Activated CD4-positive, alpha-beta T cell treated with anti-CD3 and anti-CD28 coated beads, Interleukin-2, amount 50 U/mL, for 48 hours (primary cell): Measurements from ENCODE around the gene PJA1.

Source experiments
- DNase-seq, 2 experiments: peaks; one replicate each; pipeline ENCODE4 v3.0.0-alpha.2; 2020

Gene PJA1

DNA sequence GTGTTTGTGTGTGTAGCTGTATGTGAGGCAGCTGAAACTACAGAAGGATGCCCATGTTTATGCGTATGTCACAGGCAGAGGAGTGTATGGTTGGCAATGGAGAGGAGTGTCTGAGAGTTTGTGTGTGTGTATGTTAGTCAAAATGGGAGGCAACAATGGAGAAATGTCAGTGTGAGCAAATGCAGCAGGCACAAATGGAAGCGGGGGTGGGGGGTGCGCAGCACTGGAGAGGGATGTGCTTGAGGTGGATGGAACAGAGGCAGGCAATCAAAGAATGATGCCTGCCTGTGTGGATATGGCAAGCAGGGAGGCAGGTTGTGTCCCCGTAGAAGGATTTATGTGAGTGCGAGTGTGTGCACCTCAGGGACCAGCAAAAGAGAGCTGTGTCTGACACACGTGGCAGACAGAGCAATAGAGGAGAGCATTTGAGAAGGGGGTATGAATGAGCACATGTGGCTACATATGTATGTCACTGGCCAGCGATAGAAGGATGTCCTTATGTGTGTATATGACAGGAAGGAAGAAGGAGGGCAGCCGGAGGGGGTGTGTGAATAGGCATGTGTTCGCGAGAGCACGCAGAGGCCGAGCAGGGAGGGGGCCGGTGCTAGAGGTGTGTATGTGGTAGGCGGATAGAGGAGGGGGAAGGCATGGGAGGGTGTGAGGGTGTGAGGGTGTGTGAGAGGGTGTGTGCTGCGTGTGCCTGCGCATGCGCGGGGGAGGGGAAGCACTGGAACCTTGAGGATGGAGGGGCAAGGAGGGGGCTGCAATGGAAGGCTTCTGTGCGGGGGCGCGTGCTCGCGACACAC lies 1.1 kb downstream of the PJA1 start:
- DNase-seq = peak; percentile 39 to 46

DNA sequence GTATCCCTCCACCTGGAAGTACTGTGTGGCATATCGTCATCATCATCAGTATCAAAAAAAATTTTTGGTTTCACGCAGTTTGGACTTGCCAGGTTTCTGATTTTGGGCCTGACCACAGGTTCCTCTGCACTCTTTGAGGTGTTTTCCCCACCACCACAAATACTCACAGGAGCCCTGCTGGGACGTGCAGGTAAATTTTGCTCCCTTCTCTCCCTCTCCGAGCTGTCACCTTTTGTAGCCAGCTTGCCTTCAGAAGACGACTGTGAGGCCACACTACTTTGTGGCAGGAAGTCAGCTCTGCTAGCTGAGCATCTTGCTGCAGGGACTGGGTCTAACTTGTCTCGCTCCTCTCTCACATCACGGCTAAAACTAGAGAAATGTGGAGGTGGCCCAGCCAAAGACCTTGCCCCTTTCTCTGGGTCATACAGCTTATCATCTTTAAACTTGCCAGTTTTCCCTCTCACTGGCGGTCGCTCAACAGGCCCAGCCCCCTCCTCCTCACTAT lies 2.8 kb downstream of the PJA1 start:
- DNase-seq = no peak

DNA sequence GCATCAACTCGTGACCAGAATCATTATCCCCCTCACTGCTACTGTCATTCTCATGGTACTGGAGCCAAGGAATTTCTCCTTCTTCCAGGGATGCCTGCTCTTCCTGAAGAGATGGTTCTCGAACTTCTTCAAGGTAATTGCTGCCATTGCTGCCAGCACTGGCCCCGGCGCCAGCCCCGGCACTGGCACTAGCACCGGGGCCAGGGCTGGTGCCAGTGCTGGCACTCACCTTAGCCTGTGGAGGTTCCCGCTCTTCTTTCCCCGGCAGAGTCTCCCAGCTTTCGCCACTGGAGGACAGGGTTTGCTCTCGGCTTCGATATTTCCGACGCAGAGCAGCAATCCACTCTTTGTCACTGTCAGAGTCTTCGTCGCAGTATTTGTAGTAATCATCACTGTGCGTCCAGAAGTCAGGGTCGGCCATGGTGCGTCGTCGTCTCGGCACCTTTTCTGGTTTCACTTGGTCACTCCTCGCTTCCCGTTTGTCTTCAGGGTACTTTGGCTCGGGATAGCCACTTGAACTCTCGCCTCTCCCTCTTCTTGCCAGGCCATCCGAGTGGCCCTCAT lies 3.4 kb downstream of the PJA1 start:
- DNase-seq = no peak

DNA sequence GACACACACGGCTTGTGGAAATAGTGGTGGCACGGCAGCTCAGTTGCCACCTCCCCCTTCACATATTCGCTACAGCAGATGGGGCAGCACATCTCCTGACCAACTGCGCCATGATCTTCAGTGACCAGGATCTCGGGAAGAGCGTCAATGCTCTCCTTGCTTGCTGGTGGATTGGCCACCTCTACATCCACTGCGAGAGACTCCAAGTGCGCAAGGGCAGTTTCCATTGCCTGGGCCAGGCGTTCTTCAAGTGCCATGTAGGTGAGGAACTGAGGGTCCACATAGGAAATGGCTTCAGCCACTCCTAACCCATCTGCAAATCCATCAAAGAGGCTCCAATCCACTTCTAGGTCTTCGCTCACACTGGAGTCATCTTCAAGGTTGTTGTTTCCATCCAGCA lies 3.9 kb downstream of the PJA1 start:
- no peak for DNase-seq

DNA sequence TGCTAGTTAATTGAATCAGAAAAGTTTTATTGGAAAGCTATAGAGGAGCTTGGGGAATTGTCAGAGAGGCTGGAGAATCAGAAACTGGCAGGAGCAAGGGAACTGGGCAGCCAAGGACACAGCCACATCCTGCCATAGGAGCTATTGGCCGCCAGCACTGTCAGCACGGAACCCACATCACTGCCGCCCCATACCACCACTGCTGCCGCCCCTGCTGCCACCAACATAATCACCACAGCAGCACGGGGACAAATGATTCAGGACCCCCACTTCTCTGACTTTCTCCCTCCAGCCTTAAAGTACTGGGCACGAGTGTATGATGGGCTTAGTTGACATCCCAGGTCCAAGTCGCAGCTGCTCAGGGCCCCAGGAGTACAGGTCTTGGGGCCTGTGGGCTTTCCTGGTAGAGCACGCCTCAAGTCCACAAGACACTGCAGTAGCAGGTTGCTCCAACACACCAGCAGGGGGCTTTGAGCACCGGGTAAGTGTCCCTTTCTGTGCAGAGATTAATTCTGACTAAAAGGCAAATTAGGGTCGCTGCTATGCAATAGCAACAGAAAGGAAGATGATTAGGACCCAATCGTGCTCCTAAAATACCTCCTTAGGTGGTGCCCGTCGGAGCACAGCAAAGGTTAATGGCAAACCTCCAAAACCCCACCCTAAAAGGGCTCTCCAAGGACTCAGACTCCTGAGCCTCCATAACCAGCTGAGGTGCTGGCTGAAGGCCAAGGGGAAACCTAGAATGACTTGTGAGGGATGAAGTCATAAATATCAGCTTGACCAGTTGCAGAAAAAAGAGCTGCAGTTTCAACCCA lies 6.9 kb downstream of the PJA1 start:
- DNase-seq = peak in 1 of 2 experiments; percentile 8

DNA sequence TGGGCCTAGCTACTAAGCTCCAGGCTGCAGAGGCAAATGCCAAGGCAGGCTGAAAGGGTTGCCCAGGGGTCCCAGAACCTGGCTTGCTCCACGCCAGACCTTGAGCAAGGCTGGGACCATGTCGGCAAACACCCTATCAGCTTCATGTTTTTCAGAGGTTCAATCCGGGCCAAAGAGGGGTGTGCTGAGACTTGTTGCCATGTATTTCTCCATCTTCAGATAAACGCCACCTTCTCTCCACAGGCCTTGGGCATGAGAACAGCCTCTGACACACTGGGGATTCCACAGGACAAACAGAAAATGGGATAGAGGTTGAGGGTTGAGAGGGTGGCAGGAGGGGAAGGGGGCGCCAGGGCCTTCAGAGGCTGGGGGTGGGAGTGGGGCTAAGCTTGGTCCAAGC lies 8.6 kb downstream of the PJA1 start:
- no peak for DNase-seq

DNA sequence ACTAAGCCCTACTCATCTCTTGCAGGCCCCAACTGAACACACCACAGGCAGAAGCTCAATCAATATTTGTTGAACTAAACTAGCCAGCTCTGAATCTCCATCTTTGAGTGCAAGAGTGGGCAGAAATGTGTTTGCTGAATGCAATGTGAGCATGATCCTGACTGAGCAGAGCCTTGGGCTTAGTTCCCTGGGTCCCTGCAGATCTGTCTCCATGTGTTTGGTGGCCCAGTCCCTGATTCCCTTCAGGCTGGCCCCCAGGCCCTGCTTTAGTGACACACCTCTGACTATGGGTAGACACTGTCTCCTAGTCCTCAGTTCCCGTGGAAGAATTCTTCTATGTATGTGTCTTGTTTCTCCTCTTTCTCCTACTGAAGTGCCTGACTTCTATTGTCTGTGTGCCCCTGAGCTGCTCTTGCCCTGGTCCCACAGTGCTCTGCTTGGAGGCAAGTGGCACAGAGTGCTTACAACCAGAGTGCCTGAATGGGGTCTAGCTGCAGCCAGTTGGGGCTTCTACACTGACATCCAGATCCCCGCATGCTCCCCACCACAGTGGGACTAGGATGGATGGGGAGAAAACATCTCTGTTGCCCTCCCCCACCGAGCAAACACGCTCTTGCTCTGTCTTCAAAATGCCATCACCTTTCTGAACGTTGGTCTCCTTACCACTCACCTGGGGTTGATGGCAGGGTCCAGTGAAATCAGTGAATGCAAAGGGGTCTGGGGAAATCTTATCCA lies 9.3 kb downstream of the PJA1 start:
- no peak for DNase-seq

DNA sequence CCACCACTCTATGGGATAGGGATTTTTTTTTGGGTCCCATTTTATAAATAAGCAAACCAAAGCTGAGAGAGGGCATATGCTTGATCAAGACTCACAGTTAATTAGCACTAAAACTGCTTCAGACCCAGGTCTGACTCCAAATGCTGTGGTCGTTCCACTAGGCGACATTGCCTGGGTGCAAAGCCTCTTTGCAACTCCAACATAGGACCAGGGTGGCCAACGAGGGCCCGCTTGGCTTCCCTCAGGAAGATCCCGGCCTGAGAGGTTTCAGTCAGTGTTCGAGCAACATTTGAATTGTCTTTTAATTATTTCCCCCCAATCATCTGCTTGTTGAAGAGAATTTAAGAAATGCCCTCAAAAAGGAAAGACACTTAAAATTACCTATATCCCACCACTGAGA lies 11.2 kb downstream of the PJA1 start:
- no peak for DNase-seq

DNA sequence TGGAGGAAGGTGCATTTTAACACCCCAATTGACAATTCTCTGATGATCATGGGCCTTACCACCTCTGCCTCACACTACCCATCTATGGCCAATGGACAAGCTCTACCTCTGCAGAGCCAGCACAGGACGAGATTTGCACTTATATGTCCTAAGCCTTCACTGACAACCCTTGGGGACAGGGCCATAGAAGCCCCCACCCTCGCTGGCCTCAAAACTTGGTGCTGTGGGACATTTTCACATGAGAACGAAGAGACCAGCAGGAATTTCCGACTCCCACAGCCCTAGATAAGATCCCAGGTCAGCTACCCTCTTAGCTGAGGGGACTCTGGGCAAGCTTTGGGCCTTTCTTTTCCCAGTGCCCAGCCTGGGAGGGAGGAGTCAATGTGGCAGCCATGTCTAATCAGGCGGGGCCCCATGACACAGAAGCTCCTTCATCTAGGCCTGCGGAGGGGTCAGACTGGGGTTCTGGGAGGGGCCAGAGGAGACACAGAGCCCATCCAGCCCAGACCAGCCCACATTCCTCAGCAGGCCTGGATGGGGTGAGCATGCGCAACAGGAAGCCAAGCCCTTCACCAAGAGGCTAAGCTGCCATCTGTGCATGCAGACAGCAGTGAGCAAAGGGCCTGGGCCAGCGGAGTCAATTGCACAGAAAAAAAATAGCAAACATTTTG lies 12.1 kb downstream of the PJA1 start:
- DNase-seq = no peak

DNA sequence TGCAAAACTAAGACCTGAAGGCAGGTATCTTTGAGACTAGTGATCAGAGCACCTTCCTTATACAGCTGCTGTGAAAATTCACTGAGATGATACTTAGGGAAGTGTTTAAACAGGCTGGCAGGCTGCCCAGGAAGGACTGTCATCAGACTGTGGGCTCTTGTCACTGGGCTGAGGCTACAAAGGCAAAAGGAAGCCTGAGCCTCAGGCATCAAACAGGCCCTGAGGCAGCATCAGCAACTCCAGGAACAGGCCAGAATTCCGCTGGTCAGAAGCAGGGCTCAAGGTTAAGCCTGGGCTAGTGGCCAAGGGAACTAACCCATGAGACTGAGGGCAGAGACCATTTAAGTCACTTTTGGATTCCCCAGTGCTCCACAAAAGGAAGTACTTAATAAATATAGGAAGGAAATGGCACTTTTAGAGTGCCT lies 12.8 kb downstream of the PJA1 start:
- DNase-seq = no peak

DNA sequence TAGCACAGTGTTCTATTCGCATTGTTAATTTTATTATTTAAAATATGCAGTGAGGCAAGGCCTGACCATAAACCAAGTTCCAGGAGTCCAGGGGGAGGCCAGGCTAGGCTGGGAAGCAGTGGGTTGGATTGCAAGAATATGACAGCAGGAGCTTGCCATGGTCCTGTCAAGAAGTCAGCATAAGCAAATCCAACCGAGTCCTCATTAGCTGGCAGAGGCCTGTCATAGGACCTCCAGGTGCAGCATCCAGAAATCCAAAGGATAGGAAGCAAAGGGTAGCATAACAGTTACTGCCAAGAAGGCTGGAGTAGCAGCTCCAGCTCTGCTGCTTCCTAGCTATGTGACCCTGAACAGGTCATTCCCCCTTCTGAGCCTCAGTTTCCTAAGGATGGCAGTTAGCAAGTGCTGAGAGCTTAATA lies 13.4 kb downstream of the PJA1 start:
- no peak for DNase-seq

DNA sequence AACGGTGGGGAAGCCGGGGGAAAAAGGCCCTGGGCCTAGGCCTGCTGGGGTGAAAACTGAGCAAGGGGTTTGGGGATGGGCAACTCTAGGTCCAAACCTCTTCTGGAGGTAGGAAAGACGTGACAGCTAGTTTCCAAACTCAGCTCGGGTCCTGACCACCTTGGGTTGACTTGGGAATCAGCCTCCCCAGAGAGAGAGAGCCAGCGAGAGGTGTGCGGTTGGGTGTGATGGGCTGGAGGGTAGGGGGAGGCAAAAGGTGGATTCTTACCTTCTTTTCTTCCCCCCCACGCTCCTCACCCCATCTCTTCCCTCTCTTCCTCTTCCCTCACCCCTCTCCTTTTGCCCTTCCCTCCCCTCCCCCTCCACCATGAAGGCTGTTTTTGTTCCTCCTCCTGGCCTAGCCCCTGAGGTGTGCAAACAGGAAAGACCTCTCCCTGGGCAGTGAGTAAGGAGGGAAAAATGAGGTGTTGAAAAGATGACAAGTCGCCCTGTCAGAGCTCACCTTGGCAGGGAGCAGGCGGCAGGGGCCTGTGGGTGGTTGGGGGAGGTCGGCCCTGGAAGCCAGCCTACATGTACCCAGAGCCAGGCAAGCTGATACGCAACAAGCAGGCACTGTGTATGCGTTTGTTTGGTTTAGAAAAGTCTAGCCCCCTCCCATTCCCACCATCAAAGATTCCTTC lies 14.8 kb downstream of the PJA1 start:
- no peak for DNase-seq

DNA sequence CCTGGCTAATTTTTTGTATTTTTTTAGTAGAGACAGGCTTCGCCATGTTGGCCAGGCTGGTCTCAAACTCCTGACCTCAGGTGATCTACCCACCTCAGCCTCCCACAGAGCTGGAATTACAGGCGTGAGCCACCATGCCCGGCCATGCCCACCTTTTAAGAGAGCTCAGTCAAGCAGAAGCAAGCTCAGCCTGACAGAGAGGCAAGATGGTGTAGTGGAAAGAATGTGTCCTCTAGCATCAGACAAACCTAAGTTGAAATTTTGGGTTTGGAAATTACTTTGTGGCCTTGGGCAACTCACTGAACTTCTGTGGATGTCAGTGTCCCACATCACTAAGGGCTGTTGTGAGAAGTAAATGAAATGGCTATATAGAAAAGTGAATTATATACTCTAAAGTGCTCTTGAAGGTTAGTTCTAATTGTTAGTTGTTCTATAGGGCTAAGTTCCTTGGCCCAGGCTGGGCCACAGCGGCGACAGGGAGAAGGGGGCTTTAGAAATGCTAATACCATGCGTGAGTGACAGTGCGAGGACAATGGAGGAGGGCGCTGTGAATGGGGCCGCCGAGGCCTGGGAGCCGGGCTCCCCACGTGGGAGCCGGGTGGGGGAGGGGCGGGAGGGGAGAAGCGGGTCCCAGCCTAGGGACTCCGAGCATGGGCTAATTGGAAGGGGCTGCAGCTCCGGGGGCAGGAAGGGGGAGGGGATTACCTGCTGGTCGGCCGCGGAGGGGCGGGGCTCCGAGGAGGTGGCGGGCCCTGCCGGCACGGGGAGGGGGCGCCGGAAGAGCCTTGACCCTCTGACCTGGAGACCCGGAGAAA lies 15.6 kb downstream of the PJA1 start:
- DNase-seq = no peak

DNA sequence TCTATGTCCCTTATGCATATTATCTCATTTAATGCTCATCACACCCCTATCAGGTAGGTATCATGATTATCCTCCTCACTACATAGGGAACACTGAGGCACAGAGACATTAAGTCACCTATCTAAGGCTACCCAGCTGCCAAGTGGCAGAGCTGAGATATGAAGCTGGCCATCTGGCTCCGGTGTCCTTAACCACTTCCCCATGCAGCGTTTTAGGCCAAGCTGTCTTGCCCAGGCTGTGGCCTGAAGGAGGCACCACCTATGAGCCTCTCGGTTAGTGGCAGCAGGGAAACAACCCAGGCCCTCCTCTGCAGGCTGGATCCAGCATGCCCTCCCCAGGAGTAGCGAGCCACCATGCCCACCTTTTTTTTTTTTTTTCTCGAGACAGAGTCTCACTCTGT lies 16.3 kb downstream of the PJA1 start:
- DNase-seq = no peak

DNA sequence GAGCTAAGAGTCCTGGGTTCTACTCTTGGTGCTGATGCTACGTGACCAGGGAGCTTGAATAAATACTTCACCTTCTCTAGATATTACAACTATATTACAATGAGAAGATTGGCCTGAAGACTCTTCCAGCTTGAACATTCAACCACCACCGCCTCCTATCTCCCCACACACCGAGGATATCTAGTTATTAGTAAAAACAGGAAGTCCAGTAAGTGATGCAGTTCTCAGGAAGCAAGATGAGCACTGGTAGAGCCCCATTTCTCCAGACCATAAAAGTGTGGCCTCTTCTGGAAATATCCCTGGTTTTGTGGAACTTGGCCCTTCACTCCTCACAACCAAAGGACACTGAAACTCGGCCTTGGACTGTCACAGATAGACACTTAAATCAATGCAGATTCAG lies 18.5 kb downstream of the PJA1 start:
- no peak for DNase-seq

DNA sequence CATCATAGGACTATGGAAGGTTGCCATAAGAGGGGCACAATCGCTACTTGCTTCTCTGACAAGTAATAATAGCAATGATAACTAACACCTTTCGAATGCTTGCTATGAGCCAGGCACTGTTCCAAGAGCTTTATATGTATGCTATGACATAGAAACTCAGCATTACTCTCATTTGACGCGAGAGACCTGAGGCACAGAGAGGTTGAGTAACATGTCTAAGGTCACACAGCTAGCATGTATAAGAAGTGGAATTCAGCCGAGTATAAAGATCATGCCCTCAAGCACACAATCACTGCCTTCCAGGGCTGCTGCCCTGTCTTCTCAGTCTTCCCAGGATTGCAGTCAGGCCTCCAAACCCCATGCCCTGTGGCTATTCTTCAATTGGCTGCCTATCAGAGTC lies 19.5 kb downstream of the PJA1 start:
- no peak for DNase-seq

DNA sequence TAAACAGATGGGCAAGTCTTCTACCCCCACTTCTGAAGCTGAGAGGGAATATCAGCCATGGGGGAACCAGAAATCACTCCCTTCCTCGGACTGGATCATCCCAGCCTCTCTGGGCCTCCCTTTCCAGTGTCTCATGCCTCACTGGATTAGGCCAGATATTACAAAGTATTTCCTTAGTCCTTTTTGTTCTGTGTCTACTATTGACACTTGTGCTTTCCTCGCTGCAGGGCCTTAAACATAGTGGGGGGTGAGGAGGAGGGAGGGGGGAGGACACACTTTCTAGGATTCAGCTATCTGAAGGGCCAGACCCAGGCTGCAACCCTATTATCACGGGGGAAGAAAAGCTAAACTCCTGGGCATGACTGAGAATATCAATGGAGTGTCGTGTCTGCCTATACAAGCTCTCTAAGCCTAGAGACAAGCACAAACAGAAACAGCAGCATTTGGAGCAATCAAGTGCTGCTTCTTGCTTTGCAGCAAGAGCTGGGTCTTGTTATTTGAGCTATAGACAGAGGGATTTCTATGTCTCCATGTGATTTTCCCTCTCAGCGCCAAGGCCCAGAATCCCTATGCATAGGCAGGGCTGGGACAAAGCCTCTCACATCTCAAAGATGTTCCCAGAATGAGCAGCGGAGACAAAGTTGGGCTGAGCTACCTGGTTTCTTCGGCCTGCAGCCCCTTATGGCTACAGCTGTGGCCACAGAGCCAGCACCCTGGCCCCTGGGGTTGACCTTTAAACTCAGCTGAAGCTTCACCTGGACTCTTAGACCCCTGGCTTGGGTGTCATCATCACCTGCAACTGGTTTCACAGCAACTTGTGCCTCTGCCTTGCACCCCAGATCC lies 20.2 kb downstream of the PJA1 start:
- DNase-seq = no peak

DNA sequence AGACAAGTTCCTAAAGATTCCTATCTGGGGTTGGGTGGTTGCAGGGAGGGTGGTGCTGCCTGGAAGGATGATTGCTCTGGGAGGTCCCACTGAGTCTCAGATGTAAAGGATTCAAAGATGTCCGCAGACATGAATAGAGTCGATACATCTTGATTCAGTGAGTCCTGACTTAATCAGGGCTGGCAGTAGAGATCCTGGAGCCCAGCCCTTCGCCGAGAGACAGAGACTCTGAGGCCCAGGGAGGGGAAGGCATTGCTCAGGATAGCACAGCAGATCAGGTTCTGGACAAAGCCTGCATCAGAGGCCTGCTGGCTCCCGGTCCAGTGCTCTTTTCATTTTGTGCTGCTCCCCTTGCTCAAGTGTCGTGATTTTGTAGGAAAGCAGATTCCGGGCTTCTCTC lies 21.7 kb downstream of the PJA1 start:
- no peak for DNase-seq

DNA sequence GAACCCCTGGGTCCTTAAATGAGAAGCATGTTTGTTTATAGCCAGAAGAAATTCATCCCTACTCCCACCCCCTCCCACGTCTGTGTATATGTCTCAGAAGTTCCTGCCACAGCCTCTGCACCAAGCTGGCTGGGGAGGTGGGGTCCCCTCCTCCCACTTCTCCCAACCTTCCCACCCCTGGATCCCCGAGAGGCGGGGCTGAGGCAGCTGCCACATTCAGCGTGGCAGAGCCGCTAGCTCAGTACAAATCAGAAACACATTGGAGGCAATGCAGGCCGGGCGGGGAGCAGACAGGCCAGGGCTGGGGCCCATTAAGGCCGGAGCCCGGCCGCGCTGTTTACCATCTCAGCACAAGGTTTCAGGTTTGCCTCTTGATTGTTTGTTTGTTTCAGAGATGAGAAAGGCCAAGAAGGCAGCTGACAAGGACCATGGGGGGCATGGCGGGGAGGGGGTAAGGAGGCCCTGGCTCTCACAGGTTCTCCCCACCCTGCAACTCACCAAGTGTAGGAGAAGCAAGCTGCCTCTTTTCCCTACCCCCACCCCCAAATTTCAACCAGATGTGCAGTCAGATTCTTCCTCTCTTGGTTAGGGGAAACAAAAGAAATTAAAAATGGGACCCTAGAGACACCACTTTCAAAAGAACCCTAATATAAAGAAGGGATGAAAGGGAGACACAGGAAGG lies 22.3 kb downstream of the PJA1 start:
- no peak for DNase-seq
